ENCODE measurements around the gene SHCBP1.

Gene SHCBP1

GRCh38 chr16:46614006-46614405, 7.2 kb downstream of the SHCBP1 start:
- no peak for DNase-seq

GRCh38 chr16:46613352-46613751, 7.8 kb downstream of the SHCBP1 start:
- no peak for DNase-seq

DNA sequence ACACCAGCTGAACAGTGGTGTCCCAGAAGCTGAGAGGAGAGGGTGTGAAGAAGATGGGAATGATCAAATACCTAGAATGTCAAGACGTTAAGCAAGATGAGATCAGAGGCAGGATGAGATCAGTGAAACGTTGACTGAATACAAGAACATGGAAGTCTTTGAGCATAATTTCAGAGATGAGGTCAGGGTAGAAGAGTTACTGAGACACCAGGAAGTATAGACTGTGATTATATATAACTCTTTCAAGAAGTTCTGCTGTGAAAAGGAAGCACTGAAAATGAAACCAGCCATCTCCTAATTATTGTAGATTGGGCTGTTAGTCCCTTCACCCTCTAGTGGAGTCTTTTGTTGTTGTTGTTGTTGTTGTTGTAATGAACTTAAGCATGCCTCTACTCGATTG, 9.1 kb downstream of the SHCBP1 start:
- DNase-seq = peak in 1 of 2 donors; percentile 15

GRCh38 chr16:46607529-46607928, 13.7 kb downstream of the SHCBP1 start:
- DNase-seq = peak in 1 of 2 donors; percentile 57

- no peak for DNase-seq
Observed at GRCh38 chr16:46606231-46606630, 14.9 kb downstream of the SHCBP1 start.

DNA sequence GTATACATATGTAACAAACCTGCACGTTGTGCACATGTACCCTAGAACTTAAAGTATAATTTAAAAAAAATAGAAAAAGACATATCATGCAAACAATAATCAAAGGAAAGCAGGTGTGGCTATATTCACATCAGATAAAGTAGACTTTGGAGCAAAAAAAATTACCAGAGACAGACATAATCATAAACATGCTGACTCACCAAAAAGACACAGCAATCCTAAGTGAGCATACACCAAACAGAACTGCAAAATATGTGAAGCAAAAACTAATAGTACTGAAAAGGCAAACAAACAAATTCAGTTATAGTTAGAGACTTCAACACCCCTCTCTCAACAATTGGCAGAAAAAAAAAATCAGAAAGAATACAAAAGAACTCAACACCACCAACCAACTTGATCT, 29.9 kb downstream of the SHCBP1 start:
- DNase-seq = no peak

DNA sequence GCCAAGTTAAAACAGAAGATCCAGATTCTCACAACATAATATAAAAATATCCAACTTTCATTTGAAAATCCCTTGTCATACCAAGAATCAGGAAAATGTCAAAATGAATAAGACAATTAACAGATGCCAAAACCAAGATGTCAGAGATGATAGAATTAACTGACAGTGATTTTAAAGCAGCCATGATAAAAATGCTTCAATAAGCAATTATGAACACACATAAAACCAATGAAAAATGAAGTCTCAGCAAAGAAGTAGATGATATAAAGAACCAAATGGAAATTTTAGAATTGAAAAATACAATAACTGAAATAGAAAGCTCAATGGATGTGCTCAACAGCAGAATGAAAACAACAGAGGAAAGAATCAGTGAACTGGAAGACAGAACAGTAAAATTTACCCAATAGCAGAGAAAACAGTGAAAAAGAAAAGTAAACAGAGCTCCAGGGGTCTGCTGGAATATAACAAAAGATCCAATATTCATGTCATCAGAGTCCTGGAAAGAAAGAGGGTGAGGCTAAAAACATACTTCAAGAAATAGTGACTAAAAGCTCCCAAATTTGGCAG, 35.1 kb downstream of the SHCBP1 start:
- no peak for DNase-seq

DNA sequence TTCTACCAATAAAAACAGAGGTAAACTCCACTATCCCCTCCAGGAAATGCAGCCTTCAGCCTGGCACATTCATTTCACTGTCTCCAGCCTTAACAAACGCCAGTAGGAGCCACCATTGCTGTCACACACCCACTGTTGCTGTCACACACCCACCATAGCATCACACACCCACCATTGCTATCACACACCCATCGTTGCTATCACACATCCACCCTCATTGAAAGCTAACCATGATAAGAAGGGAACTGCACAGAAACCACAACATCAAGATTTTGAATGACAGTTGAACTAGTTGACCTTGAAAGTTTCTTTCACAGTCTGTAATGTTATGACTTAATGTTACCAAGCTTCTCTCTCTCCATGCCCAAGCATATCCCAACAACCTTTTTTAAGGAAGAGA, 38.1 kb downstream of the SHCBP1 start:
- DNase-seq = no peak

DNA sequence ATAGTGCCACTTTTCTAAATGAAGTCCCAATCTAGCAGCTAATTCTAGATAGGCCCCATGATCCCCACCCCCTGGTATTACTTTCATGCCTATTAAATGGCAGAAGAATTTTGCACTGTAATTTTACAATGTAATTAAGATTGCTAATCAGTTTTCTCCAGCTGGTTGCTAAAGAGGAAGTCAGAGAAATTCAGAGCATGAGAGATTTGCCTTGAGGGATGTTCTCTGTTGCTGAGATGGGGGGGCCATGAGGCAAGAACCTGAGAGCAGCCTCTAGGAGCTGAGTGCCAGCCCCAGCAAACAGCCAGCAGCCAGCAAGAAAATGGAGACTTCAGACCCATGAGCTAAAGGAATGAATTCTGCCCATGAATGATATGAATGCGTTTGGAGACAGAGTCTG, 38.9 kb downstream of the SHCBP1 start:
- no peak for DNase-seq

- DNase-seq = no peak
Observed at GRCh38 chr16:46577988-46578579, 43.1 kb downstream of the SHCBP1 start.

DNA sequence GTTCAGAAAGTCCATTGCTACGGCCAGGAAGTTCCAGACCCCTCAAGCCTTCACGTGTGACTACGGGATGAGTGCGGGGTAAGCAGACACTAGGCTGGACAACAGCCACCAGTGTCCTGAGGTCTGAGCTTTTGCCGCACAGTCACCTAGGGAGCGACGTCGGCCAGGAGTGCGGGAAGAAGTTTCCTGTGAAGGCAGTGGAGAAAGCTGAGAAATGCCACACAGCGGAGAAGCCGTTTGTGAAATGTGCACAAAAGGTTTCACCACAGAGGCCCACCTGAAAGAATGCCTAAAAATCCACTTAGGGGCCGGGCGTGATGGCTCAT, 47.4 kb downstream of the SHCBP1 start:
- DNase-seq = no peak

GRCh38 chr16:46573008-46573833, 48.0 kb downstream of the SHCBP1 start:
- peak in 1 of 2 donors; percentile 10 for DNase-seq

- DNase-seq = no peak
Observed at GRCh38 chr16:46569231-46569735, 51.9 kb downstream of the SHCBP1 start.

GRCh38 chr16:46568472-46569230, 52.5 kb downstream of the SHCBP1 start:
- no peak for DNase-seq

DNA sequence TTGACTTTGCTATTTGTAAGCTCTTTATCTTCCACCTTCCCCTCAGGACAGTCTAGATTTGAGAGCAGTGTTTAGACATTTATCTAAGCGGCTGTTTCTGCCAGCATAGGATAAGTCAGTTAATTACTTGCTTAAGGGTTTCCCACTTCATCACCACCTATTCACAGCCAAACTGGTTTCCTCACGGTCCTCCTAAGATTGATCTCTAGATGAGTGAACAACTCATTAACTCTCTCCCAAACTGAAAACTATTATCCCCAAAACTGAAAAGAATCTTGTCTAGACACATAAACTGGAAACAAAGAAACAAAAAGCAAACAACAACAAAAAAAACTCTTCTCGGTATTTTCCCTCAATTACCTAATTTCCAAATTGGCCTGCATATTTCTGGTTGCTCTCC, 58.2 kb downstream of the SHCBP1 start:
- DNase-seq = no peak

- no peak for DNase-seq
Observed at GRCh38 chr16:46558018-46558417, 63.2 kb downstream of the SHCBP1 start.

GRCh38 chr16:46555951-46556350, 65.2 kb downstream of the SHCBP1 start:
- no peak for DNase-seq

- DNase-seq = peak in 1 of 2 donors; percentile 24
Observed at GRCh38 chr16:46554435-46554834, 66.7 kb downstream of the SHCBP1 start.

DNA sequence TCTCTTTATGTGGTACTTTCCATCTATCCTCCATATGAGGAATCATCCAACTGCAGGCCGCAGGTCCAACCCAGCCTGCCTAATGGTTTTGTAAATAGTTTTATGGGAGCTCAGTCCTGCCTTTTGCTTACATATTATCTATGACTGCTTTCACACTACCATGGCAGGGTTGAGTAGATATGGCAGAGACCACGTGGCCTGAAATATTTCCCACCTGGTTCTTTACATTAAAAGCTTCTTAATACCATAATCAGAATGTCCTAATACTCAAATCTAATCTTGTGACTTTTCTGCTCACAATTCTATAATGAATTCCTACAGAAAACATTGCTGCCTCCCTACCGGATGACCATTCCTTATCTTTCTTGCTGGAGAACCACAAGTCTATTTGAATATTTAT, 71.7 kb downstream of the SHCBP1 start:
- no peak for DNase-seq
